C4-2B (cell line): ENCODE data around the gene GPR173.

Experiments used
- H3K27ac ChIP-seq: fragments of 450-650 bp; 2 replicates; pipeline ENCODE4 v1.5.1; 2017
- ZFX ChIP-seq: fragments of 450-650 bp; IDR thresholded peaks from 2 replicates; pipeline ENCODE4 v1.6.1; 2017
- TF ChIP-seq, protein P1 (sequence below): fragments of 450-650 bp; conservative IDR thresholded peaks from 2 replicates; pipeline ENCODE4 v1.5.1; 2017; ENCODE audit warnings: mild to moderate bottlenecking

The GPR173 gene

DNA sequence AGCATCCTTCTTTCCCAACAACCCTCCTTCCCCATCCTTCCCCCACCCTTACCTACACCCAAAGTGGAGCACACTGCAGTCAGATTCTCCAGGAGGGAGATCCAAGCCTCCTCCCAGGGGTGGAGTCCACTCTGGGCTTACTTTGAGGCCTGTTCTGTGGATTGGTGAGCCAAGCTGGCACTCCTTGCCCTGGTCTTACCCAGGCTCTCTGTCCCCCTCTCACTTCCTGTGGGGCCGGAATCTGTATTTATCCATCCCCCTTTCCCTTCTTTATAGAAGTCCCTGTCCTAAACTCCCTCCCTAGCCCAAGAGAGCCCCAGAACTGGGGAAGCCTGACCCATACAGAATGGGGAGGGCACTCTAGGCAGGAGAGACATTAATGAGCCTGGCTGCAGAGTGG lies 30.4 kb downstream of the GPR173 start:
- no peak overlapping the region for H3K27ac ChIP-seq
- no peak for TF ChIP-seq ZFX
- TF ChIP-seq, protein P1, sequence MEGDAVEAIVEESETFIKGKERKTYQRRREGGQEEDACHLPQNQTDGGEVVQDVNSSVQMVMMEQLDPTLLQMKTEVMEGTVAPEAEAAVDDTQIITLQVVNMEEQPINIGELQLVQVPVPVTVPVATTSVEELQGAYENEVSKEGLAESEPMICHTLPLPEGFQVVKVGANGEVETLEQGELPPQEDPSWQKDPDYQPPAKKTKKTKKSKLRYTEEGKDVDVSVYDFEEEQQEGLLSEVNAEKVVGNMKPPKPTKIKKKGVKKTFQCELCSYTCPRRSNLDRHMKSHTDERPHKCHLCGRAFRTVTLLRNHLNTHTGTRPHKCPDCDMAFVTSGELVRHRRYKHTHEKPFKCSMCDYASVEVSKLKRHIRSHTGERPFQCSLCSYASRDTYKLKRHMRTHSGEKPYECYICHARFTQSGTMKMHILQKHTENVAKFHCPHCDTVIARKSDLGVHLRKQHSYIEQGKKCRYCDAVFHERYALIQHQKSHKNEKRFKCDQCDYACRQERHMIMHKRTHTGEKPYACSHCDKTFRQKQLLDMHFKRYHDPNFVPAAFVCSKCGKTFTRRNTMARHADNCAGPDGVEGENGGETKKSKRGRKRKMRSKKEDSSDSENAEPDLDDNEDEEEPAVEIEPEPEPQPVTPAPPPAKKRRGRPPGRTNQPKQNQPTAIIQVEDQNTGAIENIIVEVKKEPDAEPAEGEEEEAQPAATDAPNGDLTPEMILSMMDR: no peak

DNA sequence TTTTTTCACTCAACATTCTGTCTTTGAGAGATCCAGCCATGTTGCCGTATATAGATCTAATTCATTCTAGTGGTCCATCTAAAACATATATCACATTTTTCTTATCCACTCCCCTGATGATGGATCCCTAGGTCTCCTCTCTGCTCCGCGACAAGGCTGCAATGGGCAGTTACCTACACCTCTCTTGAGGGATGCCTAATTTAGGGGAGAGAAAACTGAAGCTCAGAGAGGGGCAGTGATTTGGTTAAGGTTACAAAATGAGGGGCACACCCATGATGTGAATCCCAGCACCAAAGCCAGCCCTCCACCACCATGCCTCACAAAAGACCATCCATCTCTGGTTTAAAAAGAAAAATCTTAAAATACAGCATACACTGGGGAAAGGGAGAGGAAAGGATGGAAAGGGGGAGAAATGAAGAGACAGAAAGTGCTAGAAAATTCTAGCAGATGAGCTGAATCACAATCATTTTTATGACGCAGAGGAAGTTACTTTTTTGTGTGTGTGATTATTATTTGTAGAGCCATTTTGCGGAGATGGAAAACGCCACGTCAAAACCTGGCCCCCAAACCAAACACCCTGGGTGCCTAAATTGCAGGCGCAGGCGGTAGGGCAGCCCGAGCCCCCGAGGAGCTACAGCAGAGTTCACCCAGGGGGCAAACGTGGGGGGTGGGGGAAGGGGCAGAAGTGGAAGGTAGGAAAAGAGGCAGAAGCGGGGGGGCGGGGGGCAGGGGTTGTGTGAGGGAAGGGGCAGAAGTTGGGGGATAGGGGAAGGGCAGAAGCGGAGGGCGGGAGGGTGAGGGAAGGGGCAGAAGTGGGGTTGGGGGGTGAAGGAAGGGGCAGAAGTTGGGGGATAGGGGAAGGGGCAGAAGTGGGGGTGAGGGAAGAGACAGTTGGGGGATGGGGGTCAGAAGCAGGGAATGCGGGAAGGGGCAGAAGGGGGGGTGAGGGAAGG lies 32.3 kb downstream of the GPR173 start:
- H3K27ac ChIP-seq: peak overlapping the region; percentile 89

DNA sequence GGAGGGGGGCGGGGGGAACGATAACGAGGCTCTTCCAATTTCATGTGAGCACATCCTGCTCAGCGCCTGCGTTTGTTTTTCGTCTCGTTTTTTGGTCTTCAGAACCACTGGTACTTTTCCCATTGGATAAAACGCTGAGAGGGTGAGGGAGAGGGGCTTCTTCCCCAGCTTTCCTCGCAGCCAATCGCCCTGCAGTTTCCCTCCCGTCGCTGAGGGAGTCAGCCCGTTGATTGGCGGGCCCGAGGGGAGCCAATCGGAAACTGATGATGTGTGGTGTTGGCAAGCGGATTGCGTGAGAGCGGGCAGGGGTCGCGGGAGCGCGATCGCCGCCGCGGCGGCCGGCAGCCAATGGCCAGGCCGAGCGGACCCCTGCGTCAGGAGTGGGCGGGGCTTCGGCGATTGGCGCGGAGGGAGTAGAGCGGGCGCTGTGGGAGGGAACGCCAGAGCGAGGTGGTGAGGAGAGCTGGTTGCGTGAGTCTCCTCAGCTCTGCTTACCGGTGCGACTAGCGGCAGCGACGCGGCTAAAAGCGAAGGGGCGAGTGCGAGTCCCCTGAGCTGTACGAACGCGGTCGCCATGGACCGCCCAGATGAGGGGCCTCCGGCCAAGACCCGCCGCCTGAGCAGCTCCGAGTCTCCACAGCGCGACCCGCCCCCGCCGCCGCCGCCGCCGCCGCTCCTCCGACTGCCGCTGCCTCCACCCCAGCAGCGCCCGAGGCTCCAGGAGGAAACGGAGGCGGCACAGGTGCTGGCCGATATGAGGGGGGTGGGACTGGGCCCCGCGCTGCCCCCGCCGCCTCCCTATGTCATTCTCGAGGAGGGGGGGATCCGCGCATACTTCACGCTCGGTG lies 33.6 kb downstream of the GPR173 start, which contains the start of gene TSPYL2:
TSS of gene TSPYL2 (plus strand) at position 443 of the 848 bp plus-strand sequence. CDS start at position 575, 132 bp downstream.
- TF ChIP-seq, protein P1: no peak
- TF ChIP-seq ZFX: no peak
- peak within 1 kb of the TSS; percentile 89 for H3K27ac ChIP-seq

More for the DNA sequence above, 32.3 kb downstream of the GPR173 start:
- TF ChIP-seq ZFX: no peak
- TF ChIP-seq, protein P1: no peak

DNA sequence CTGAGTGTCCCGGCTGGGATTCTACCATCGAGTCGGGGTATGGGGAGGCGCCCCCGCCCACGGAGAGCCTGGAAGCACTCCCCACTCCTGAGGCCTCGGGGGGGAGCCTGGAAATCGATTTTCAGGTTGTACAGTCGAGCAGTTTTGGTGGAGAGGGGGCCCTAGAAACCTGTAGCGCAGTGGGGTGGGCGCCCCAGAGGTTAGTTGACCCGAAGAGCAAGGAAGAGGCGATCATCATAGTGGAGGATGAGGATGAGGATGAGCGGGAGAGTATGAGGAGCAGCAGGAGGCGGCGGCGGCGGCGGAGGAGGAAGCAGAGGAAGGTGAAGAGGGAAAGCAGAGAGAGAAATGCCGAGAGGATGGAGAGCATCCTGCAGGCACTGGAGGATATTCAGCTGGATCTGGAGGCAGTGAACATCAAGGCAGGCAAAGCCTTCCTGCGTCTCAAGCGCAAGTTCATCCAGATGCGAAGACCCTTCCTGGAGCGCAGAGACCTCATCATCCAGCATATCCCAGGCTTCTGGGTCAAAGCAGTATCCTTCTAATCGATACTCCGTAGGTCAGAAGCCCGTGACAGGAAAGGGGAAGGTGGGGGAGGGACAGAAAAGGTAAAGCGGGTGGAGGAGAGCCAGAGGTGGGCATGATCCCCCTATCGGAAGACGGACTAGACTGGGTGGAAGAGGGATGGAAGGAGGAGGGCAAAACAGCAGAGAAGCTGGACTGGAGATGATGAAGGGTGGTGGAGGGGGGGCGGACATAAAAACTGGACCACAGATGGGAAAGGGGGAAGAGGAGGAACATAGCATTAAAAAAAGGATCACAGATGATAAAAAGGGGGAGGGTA lies 34.4 kb downstream of the GPR173 start:
- H3K27ac ChIP-seq: peak overlapping the region; percentile 89
- TF ChIP-seq, protein P1: no peak
- TF ChIP-seq ZFX: no peak

DNA sequence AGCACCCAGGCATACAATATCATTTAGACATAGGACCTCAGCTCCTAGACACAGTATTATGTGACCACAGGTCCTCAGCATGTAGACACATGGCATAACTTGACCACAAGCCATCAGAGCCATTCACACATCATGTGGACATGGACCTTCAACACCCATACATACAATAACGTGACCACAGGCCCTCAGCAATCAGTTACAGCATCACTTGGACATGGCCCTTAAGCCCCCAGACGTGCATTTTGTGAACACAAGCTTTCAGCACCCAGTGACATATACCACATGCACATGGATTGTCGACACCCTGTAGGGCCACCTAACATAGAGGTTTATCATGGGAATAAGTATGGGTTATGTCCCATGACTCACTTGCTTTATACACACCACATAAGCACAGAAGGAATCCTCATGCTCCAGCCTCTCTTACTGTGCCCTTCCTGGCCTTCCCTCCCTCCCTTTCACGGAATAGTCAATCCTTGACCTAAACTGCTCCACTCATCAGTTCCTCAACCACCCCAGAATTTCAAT lies 35.5 kb downstream of the GPR173 start:
- H3K27ac ChIP-seq: no peak overlapping the region
- no peak for TF ChIP-seq ZFX
- TF ChIP-seq, protein P1: no peak

DNA sequence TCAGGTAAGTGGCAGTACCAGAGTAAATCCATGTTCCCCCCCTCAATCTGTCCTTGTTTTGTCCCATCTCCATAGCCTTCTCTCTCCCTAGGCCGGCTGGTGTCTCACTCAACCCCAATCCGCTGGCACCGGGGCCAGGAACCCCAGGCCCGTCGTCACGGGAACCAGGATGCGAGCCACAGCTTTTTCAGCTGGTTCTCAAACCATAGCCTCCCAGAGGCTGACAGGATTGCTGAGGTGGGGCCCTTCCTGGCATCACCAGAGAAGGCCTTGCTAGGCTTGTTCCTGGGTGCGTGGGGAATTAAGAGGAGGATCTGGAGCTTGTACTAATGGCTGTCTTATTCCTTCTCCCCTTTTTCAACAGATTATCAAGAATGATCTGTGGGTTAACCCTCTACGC lies 36.3 kb downstream of the GPR173 start:
- TF ChIP-seq, protein P1: no peak
- TF ChIP-seq ZFX: no peak
- H3K27ac ChIP-seq: no peak overlapping the region
